ENCODE results near the gene RASGRF2.

GRCh38 chr5:81167078-81167477 is 206.9 kb downstream of the RASGRF2 start:
- TF ChIP-seq, protein P1, sequence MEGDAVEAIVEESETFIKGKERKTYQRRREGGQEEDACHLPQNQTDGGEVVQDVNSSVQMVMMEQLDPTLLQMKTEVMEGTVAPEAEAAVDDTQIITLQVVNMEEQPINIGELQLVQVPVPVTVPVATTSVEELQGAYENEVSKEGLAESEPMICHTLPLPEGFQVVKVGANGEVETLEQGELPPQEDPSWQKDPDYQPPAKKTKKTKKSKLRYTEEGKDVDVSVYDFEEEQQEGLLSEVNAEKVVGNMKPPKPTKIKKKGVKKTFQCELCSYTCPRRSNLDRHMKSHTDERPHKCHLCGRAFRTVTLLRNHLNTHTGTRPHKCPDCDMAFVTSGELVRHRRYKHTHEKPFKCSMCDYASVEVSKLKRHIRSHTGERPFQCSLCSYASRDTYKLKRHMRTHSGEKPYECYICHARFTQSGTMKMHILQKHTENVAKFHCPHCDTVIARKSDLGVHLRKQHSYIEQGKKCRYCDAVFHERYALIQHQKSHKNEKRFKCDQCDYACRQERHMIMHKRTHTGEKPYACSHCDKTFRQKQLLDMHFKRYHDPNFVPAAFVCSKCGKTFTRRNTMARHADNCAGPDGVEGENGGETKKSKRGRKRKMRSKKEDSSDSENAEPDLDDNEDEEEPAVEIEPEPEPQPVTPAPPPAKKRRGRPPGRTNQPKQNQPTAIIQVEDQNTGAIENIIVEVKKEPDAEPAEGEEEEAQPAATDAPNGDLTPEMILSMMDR (IDR thresholded peaks at IDR 0.05): no peak
- no peak for TF ChIP-seq POLR2A (IDR thresholded peaks at IDR 0.05)
